HG03354 (cell line): ENCODE results near the gene NDRG2.
"Not testable (repeated sequence)": the region's sequence is repeated elsewhere in the genome, so short reads cannot be mapped to it uniquely, and the experiment has no call there.

Experiments used
- ATAC-seq: cut with Tn5 transposase; IDR thresholded peaks from one replicate; pipeline ENCODE4 v1.9.1; 2021; ENCODE audit warnings: mild to moderate bottlenecking; ENCODE audit not compliant: unreplicated experiment, poor library complexity, severe bottlenecking

The NDRG2 gene

DNA sequence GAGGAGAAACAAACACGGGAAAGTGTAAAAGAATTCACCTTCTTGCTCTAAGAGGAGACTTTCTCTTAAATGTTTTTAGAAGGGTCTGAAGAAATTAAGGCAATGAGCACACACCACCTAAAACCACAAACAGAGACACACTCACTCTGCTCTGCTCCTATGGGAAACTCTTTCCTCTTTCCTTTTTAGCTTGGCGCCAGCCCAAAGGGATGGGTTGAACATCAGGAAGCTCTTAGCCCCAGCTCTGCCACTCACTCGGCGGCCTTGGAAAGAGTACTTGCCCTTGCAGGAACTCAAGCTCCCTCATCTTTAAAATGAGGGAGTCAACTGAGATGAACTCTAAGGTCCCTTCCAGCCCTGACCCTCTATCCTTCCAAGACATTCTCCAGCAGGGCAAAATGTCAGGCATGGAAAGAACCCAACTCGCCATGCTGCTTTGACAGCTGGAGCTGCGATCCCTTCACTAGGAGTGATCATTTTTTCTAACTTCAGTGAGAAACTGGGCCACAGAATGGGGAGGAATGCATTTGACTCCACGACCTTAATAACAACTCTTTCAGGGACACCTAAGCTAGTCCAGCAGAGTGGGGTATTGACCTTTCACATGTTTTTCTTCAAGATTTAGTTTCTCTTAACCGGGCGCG, 31.8 kb upstream of the NDRG2 start:
- ATAC-seq = no peak

DNA sequence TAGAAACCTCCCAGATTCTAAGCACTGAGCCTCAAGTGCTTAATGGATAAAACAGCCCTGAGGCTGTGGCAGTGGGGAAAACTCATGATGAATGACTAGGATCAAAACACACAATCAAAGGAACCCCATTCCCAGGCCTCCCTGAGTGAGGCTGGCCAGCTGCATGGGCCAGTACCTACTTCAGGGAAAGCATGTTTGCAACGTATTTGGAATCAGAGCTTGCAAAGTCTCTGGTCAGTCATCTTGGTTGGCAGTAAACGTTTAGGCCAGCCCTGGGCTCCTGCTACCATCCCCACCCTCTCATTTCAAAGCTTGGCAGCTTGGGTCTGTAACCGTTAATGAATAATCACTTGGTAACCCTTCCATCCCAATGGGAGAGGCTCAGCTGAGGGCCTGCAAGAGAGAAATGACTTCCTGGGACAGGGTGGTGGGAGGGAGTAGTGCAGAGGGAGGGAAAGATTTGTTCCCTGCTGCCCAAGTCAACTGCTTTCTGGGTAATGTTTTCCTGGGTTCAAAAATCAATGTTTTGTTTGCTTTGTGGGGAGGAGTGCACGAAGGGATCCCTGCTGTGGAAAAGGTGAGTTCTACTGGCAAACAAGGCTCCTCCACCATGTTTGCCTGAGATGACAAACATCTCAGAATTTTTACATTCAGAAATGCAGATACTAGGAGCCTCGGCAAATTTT, 30.7 kb upstream of the NDRG2 start:
- ATAC-seq = no peak

- no peak for ATAC-seq
Measured at GRCh38 chr14:21054768-21055145, 29.9 kb upstream of the NDRG2 start.

DNA sequence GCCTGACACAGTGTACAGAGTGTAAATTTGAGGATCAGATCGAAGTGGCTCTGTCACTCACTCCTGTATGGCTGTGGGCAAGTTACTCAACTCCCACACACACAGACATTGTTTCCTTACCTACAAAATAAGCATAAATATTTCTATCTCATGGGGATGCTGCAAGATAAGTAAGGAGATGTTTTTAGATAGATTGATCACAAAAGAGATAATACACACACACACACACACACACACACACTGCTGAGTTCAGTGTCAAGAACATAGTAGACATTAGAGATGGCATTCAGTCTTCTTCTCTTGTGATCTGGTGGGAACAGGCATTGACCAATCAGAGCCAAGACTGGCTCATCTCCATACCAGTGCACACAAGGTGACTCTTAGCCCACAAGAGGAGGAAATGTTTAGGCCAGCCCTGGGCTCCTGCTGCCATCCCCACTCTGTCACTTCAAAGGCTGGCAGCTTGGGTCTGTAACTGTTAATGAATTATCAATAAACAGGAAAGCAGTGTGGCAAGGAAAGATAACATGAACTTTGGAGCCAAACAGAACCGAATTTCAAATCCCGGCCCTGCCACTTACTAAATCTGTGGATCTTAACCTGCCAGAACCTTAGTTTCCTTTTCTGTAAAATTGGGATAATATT, 29.4 kb upstream of the NDRG2 start:
- ATAC-seq = no peak

DNA sequence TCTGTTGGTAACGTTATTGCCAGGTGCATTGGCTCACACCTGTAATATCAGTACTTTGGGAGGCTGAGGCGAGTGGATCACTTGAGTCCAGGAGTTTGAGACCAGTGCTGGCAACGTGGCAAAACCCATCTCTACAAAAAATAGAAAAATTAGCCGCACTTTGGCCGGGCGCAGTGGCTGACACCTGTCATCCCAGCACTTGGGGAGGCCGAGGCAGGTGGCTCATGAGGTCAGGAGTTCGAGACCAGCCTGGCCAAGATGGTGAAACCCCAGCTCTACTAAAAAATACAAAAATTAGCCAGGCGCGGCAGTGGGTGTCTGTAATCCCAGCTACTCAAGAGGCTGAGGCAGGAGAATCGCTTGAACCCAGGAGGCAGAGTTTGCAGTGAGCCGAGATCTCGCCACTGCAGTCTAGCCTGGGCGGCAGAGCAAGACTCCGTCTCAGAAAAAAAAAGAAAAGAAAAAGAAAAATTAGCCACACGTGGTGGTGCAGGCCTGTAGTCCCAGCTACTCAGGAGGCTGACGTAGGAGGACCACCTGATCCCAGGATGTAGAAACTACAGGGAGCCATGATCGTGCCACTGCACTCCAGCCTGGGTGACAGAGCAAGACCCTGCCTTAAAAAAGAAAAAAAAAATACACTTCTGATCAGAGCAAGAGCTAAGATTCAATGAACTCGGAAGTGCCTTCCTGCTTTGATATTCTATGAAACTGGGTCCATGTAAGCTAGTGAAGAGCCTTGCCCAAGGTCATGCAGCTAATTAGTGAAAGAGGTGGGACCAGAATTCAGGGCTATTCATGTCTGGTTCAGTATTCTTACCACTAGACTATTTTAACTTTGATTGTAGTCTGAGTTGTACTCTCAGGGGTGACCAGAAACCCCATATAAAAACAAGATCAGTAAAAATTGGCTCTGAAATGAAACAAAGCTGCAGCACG, 28.6 kb upstream of the NDRG2 start:
- no peak for ATAC-seq

GRCh38 chr14:21050597-21050996, 25.7 kb upstream of the NDRG2 start:
- ATAC-seq = no peak

GRCh38 chr14:21049271-21049673, 24.4 kb upstream of the NDRG2 start:
- ATAC-seq = no peak

GRCh38 chr14:21048638-21049037, 23.8 kb upstream of the NDRG2 start:
- ATAC-seq = no peak

GRCh38 chr14:21047378-21047781, 22.5 kb upstream of the NDRG2 start:
- no peak for ATAC-seq

DNA sequence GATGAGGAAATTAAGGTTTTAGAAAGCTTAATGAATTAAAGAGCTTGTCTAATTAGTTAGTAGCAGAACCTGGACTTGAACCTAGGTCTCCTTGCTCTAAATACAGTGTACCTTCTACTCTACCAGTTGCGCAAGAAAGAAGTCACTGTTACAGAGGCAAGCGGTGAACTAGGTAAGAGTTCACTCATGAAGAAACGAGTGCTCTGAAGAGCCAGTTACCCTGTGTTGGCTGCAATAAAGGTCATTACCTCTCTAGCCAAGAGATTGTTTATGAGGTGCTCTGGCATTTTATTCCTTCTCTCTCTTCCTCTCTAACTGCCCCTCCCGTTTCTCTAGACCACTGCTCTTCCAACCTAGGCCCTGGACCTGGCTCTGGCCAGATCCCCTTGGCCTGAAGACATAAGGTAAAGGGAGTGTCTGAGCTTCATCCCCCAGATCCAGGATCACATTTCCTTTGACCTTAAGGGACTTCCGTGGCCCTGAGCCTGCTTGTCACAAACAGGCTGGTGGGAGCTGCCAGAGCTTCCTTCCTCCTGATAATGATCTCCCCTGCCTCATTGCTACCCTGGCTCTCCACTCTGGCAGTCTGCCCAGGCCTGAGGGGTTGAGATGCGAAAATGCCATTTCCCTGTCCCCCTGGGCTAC, 19.2 kb upstream of the NDRG2 start:
- ATAC-seq = no peak

- ATAC-seq = no peak
Measured at GRCh38 chr14:21043387-21043973, 18.6 kb upstream of the NDRG2 start.

DNA sequence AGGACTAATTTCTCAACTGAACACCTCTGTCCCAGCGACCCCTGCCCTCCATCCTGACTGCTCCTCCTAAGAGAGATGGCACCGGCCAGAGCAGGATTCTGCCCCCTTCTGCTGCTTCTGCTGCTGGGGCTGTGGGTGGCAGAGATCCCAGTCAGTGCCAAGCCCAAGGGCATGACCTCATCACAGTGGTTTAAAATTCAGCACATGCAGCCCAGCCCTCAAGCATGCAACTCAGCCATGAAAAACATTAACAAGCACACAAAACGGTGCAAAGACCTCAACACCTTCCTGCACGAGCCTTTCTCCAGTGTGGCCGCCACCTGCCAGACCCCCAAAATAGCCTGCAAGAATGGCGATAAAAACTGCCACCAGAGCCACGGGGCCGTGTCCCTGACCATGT, 18.1 kb upstream of the NDRG2 start:
- ATAC-seq = no peak

- ATAC-seq = no peak
Measured at GRCh38 chr14:21041676-21042433, 17.0 kb upstream of the NDRG2 start, which contains the start of gene RNASE7. Gene RNASE7, plus strand, starts transcription at chr14:21042362. Its CDS starts 631 bp downstream, at chr14:21042993.

DNA sequence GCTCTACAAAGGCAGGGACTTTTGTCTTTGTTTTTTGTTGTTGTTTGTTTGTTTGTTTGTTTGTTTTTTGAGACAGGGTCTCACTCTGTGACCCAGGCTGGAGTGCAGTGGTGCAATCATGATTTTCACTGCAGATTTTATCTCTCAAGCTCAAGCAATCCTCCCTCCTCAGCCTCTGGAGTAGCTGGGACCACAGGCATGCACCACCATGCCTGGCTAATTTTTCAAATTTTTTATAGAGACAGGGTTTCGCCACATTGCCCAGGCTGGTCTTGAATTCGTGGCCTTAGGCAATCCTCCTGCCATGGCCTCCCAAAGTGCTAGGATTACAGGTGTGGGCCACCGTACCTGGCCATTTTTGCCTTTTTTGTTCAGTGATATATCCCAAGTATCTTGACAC, 16.1 kb upstream of the NDRG2 start:
- ATAC-seq = not testable (repeated sequence)

DNA sequence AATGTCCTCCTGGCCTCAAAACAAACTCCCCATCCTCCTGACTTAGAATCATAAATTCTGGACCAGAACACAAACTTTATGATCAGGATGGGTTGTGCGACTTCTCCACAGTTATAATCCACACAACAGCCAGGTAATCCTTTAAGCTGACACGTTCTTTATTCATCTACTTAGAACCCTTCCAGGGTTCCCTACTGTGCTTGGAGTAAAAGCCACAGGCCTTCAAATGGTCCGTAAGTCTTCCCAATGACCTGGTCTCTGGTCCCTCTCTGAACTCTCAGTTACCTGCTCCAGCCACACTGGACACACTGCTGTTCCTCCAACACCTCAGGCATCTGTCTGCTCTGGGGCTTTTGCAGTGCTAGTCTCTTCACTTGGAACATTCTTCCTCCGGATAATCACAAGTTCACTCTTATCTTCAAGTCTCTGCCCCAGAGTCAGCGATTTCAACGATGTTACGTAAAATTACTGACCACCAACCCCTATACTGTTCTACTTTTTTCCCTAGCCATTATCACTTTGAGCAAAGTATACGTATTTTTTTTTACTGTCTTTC, 15.6 kb upstream of the NDRG2 start:
- no peak for ATAC-seq

DNA sequence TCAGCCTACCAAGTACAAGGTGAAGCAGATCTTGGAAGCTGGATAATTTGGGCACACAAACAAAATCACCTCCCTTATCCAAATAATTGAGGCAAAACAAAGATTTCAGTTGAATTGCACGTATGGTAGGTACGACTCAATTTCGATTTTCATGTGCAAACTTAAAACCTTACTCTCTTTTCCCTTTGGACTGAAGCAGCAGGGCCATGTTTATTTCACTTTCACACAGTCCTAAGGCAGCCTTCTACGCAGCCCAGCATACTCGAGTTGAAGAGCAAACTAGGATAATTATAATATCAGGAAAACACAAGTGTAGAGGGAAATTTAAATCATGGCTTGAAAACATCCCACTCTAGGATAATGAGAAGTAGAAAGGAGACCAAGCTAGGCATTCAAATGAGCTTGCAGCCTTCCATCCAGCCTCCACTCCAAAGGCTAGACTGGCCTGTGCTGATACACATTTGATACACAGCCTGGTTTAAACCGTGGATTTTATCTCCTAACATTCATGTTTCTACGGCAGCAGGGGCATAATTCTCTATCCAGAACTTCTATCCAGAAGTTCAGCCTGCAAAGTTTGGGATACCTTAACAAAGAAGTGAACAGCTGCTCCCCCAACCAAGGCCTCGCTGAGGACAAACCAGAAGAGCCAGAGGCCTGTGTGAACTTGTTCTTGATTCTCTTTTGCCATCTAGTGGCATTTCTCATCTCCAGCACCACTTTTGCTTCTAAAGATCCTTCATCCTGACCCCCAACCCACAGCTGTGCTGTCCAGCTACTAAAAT, 14.9 kb upstream of the NDRG2 start:
- ATAC-seq = no peak
